ENCODE results near the gene NFATC2. TPM values are rescaled to one million over a fixed set of nuclear protein-coding genes. Genes with fewer than 3 reads are reported as not detected.

NFATC2 gene
- total RNA-seq, 3 donors from 2014 or later (not counting 1 experiment from before 2014, with no cell fraction given): 141 to 195 (median 160) TPM

DNA sequence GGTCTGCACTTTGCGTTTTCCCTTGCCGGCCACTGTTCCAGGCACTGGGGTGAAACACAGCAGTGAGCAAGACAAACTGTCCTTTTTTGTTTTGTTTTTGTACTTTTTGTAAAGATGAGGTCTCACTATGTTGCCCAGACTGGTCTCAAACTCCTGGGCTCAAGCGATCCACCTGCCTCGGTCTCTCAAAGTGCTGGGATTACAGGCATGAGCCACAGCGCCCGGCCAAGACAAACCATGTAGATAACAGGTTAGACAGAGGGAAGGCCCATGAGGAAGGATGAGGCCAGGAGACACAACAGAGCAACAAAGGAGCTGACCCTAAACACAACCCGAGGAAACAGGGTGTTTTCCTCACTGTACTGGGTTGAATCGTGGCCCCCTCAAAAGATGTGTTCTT lies 165.4 kb downstream of the NFATC2 start:
- Histone ChIP-seq H3K27ac (ENCODE audit: low read length) (no peak overlapping the region), H3K4me3 (ENCODE audit: low read length) (no peak overlapping the region), H3K27me3 (ENCODE audit: control insufficient read depth, insufficient read depth, low read length) (no peaks in the 10 kb centered on the region), H3K9me3 (ENCODE audit: control insufficient read depth, insufficient read depth, low read length) (no peaks in the 10 kb centered on the region), H3K36me3 (ENCODE audit: control insufficient read depth, insufficient read depth, low read length) (peaks cover 6% of the 10 kb centered on the region), H3K4me1 (ENCODE audit: control insufficient read depth, insufficient read depth, low read length) (peaks cover 5% of the 10 kb centered on the region)
- no peak for TF ChIP-seq CTCF (IDR thresholded peaks at IDR 0.05)
- no peak for ATAC-seq
- intact Hi-C loops (cut with micrococcal nuclease): no loop called here
- Mint-ChIP-seq H3K4me3 (no peak overlapping the region), H3K36me3 (peaks cover 12% of the 10 kb centered on the region), H3K4me1 (peaks cover 19 to 29% of the 10 kb centered on the region in 2 donors), H3K27ac (no peak overlapping the region), H3K9me3 (no peaks in the 10 kb centered on the region), H3K27me3 (ENCODE audit: low read depth in 2 of 2) (no peaks in the 10 kb centered on the region)
- WGBS (ENCODE audit: insufficient coverage): 94% methylated on average over 8 of the region's 8 CpGs
- no peak for DNase-seq

DNA sequence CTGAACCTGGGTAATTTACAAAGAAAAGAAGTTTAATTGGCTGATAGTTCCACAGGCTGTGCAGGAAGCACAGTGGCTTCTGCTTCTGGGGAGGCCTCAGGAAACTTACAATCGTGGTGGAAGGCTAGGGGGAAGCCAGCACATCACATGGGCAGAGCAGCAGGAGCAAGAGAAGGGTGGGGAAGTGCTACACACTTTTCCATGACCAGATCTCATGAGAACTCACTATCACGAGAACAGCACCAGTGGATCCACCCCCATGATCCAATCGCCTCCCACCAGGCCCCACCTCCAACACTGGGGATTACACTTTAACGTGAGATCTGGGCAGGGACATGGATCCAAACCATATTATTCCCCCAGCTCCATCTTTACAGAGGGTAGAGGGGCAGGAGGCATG lies 166.4 kb downstream of the NFATC2 start:
- H3K4me3 Mint-ChIP-seq: no peak overlapping the region
- Histone ChIP-seq H3K4me3 (ENCODE audit: low read length) (no peak overlapping the region), H3K9me3 (ENCODE audit: control insufficient read depth, insufficient read depth, low read length) (no peaks in the 10 kb centered on the region), H3K36me3 (ENCODE audit: control insufficient read depth, insufficient read depth, low read length) (peaks cover 6% of the 10 kb centered on the region), H3K27ac (ENCODE audit: low read length) (no peak overlapping the region), H3K4me1 (ENCODE audit: control insufficient read depth, insufficient read depth, low read length) (peaks cover 5% of the 10 kb centered on the region), H3K27me3 (ENCODE audit: control insufficient read depth, insufficient read depth, low read length) (no peaks in the 10 kb centered on the region)
- no peak overlapping the region for H3K27ac Mint-ChIP-seq
- intact Hi-C loops (cut with micrococcal nuclease): no loop called here
- peaks cover 12% of the 10 kb centered on the region for H3K36me3 Mint-ChIP-seq
- H3K9me3 Mint-ChIP-seq: no peaks in the 10 kb centered on the region
- DNase-seq (no peak), ATAC-seq (no peak)
- WGBS (ENCODE audit: insufficient coverage): 58% methylated on average over 3 of the region's 4 CpGs
- H3K4me1 Mint-ChIP-seq: peaks cover 17 to 25% of the 10 kb centered on the region in 2 donors
- H3K27me3 Mint-ChIP-seq (ENCODE audit: low read depth in 2 of 2): no peaks in the 10 kb centered on the region
- TF ChIP-seq CTCF (IDR thresholded peaks at IDR 0.05): no peak

- TF ChIP-seq CTCF (IDR thresholded peaks at IDR 0.05): no peak
- peaks cover 16 to 20% of the 10 kb centered on the region in 2 donors for H3K4me1 Mint-ChIP-seq
- WGBS (ENCODE audit: insufficient coverage): 87% methylated on average over 8 of the region's 8 CpGs
These were observed 167.0 kb downstream of the NFATC2 start for GRCh38 chr20:51375561-51375960.

DNA sequence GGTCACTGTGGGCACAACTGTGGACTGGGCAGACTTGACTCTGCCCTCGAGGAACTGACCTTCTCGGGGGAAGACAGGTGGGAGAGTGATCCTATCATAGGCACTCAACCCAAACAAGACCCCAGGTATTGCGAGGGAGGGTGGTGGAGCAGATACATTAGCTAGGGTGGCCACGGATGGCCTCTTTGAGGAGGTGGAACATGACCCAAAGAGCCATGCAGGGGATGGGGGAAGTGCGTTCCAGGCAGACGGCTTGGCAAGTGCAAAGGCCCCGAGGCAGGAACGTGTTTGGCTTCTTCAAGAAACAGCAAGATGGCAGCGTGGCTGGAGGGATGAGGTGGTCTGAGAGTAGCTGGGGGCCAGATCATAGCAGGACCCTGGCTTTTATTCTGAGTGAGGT lies 167.6 kb downstream of the NFATC2 start:
- no peaks in the 10 kb centered on the region for H3K9me3 ChIP-seq (ENCODE audit: control insufficient read depth, insufficient read depth, low read length)
- no peaks in the 10 kb centered on the region for H3K9me3 Mint-ChIP-seq
- H3K4me1 Mint-ChIP-seq: peaks cover 10 to 14% of the 10 kb centered on the region in 2 donors
- no peak for TF ChIP-seq CTCF (IDR thresholded peaks at IDR 0.05)
- no peak overlapping the region for H3K4me3 ChIP-seq (ENCODE audit: low read length)
- peak overlapping the region in 1 of 2 donors; percentile 66 for H3K27ac Mint-ChIP-seq
- H3K27ac ChIP-seq (ENCODE audit: low read length): no peak overlapping the region
- H3K4me1 ChIP-seq (ENCODE audit: control insufficient read depth, insufficient read depth, low read length): peaks cover 5% of the 10 kb centered on the region
- intact Hi-C loops (cut with micrococcal nuclease): no loop called here
- ATAC-seq (no peak), DNase-seq (no peak)
- peaks cover 3% of the 10 kb centered on the region for H3K36me3 ChIP-seq (ENCODE audit: control insufficient read depth, insufficient read depth, low read length)
- H3K27me3 ChIP-seq (ENCODE audit: control insufficient read depth, insufficient read depth, low read length): no peaks in the 10 kb centered on the region
- WGBS (ENCODE audit: insufficient coverage): 92% methylated on average over 9 of the region's 9 CpGs
- H3K27me3 Mint-ChIP-seq (ENCODE audit: low read depth in 2 of 2): no peaks in the 10 kb centered on the region
- H3K4me3 Mint-ChIP-seq: no peak overlapping the region
- peaks cover under 1% of the 10 kb centered on the region for H3K36me3 Mint-ChIP-seq

More at GRCh38 chr20:51375561-51375960, 167.0 kb downstream of the NFATC2 start:
- Histone ChIP-seq H3K36me3 (ENCODE audit: control insufficient read depth, insufficient read depth, low read length) (peaks cover 3% of the 10 kb centered on the region), H3K27me3 (ENCODE audit: control insufficient read depth, insufficient read depth, low read length) (no peaks in the 10 kb centered on the region), H3K4me3 (ENCODE audit: low read length) (no peak overlapping the region), H3K4me1 (ENCODE audit: control insufficient read depth, insufficient read depth, low read length) (peaks cover 5% of the 10 kb centered on the region), H3K9me3 (ENCODE audit: control insufficient read depth, insufficient read depth, low read length) (no peaks in the 10 kb centered on the region), H3K27ac (ENCODE audit: low read length) (no peak overlapping the region)
- no peaks in the 10 kb centered on the region for H3K27me3 Mint-ChIP-seq (ENCODE audit: low read depth in 2 of 2)
- no peak overlapping the region for H3K4me3 Mint-ChIP-seq
- no peaks in the 10 kb centered on the region for H3K9me3 Mint-ChIP-seq
- ATAC-seq (no peak), DNase-seq (no peak)
- peaks cover 6% of the 10 kb centered on the region for H3K36me3 Mint-ChIP-seq
- intact Hi-C loops (cut with micrococcal nuclease): no loop called here
- peak overlapping the region in 1 of 2 donors; percentile 66 for H3K27ac Mint-ChIP-seq

All from natural killer cell (primary cell).